ENCODE measurements around the gene PIK3R3.

Gene PIK3R3

DNA sequence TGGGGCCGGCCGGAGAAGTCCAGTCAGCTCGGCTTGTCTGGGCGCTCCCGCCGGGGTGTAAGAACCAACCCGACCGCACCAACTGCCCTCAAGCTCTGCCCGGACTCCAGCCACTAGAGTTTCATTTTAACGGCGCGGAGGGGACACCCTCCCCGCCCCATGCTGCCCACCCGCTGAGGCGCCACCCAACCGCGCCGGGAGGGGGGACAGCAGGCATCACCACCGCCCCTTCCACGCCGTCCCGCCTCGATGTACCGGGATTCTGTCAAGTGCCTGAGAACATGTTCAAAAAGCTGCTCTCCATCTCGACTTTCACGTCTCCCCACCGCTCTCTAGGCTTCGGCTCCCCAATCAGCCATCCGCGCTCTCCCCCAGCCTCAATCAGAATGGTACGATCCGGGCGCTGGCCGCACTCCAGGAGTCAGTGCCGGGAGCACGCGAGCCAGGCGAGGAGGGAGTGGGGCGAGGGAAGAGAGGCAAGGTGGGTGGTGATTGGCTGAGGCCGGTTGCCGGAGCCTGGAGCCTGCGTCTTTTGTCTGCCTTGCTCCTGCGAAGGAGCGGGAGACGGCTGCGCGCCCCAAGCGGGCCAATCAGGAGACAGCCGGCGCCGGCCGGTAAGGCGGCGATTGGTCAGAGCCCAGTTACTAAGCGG is at the start of gene PIK3R3:
TSS of gene PIK3R3 (minus strand) at position 101 of the 652 bp plus-strand sequence. CDS start 677 bp downstream, outside the sequence.
- DNase-seq = peak; percentile 96

DNA sequence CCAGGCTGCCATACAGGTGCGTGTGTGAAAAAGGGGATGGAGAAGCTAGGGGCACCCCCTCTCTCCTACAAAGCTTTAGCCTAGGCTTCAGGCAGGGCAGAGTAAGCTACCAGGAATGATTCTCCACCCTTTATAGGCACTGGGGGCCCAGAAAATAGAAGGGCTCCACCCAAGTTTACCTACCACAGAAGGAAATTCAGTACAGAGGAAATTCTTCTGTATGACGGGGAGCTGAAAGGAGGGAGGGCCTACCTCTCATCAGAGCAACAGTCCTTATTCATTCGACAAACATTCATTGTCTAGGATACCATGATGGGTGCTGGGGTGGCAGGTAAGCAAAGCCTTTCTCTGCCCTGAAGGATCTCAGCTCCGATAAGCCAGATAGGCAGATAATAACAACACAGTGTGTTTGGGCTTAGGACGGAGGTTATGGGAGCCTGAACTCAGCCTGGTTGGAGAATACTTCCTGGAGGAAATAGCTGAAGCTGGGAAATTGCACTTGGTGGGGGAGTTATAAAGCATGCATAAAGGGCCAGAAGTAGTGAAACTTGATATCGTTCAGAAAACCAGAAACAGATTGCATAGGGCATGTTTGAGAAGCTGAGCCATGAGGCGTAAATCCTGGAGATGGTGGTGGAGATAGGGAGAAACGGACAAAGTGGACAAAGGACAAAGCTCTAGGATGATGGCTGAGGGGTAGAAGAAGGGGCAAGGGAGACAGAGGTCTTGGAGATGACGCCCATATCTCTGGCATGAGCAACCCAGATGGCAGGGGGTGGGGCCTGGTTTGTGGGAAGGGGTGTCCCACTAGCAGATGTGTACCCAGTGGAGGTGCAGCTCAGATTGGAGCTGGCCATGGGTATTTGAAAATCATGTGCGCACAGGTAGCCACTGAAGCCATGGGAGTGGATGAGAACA is 49.2 kb upstream of the PIK3R3 start:
- peak; percentile 33 for DNase-seq

DNA sequence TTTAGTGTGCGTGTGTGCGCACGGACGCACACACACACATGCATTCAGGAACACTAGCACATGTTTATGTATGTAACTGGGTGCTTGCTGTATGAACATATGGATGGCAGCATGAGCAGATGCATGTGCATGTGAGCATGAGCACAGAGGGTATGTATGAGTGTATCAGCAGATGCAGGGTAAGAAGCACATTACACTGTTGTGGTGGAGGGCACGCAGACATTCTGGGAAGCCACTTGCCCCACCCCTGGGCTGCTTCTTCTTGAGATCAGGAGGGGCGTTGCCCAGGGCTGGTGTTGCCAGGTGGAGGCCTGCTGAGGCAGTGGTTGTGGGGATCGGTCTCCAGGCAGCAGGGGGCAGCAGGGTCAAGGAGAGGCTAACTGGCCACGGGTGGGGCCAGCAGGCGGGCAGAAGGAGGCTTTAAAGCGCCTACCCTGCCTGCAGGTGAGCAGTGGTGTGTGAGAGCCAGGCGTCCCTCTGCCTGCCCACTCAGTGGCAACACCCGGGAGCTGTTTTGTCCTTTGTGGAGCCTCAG is 47.7 kb upstream of the PIK3R3 start:
- DNase-seq = peak; percentile 74

DNA sequence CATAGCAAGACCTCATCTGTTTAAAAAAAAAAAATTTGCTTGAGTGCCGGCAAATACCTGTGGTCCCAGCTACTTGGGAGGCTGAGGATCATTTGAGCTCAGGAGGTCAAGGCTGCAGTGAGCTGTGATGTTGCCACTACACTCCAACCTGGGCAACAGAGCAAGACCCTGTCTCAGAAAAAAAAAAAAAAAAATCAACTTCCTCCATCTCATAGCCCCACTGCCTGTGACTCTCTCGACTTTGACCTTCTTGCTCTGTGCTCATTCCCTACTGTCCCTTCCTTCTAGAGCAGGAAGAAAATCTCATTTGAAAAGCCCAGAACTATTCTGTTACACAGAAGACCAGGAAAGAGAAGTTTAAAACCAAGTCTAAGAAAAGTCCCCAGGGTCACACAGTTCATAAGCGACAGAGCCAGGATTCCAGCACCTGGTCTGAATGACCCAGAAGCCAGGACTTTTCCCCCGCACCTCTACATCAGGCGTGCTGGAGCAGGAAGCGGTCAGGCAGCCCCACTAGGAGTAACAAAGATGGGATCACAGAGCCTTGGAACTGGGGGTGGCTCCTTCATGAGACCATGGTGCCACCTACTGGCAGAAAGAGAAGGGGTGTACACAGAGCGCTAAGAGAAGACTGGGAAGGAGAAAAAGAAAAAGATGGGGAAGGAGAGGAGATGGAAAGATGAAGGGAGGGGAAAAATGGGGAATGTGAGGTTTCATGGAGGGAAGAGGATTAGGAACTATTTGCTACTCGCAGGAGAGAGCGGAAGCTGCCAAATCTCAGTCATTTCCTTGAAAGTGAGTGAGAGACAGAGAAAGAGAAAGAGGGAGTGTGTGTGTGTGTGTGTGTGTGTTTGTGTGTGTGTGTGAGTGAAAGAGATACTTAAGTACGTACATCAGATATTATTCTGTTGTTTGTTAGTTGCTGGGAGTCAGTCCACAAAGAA is 47.0 kb upstream of the PIK3R3 start:
- DNase-seq = peak; percentile 94

DNA sequence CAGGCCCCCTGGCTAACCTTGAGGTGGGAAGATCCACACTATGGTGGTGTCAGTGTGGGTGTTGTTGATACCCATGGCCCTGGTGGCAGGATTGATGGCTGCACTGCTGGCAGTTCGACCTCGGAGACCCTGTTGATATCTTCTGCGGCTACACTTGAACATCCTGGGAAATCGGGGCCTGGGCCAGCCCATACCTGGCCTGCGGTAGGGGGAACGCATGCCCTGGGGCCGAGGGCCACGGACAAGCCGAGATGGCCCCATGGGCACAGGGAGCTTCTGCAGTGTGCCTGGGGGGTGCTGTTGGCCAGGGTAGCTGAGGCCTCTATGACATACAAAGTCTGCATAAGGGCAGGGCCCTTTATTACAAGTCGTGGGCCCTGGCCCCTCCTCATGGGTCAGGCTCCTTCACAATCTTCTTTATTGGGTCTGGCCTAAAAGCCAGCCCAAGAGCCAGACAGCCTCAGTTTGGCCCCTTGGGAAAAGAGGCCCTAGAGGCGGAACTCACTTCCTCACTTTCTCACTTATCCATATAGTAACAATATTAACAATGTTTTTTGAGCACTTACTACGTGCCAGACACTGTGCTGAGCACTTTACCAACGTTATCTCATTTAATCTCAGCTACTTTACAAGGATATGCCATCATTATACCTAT is 43.9 kb upstream of the PIK3R3 start, which contains the start of gene P3R3URF:
TSS of gene P3R3URF (minus strand) at position 278 of the 655 bp plus-strand sequence. CDS start at position 261, 17 bp downstream.
- DNase-seq = no peak

DNA sequence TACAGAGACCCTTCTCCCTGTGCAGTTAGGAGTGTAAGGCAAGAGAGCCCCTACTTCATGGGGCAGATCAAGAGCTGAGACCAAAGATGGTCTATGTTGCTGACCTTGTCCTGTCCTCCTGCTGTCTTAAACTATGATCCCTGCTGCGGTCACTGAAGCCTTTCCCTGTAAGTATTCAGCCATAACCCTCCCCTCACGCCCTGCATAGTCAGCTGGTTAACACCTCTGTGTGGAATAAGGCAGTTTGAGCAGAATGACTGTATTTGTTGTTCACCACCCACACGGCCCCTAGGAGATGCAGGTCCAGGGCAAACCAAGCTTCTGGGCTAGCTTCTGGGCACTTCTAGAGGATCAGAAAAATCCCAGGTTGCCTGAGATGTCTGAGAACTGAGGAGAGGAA is 42.8 kb upstream of the PIK3R3 start:
- no peak for DNase-seq

DNA sequence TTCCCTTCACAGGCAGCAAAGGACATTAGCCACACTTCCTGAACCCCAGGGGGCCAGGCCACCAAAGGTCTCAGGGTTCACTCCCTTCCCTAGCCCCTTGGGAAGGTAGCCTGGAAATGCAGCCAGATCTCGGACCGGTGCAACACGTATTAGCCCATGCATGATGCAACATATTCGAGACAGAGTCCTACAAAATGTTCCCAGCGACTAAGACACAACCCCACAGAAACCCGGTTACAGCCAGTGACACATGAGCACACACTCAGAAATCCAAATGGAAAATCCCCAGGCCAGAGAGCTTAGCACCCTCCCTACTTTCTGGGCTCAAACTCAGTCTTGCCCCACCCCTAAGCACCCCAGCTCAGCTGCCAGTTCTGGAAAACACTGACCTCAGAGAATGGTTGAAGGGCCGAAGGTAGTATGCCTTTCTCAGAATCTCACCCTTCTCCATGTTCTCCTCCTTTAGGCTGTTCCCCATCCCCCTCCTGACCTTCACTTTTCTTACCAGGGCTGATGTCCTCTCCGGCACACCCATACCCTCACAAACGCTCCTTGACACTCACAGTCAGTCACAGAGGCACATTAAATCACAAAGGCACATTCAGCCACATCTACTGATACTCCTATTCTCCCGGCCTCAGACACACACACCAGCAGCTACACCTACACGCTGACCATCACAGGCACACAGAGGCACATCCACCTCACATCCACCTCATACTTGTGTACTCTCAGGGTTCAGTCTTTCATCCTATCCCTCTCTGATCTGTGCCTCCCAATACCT is 42.2 kb upstream of the PIK3R3 start, which contains the start of gene TSPAN1:
TSS of gene TSPAN1 (plus strand) at position 640 of the 784 bp plus-strand sequence. CDS start 6,021 bp downstream, outside the sequence.
- DNase-seq = no peak

DNA sequence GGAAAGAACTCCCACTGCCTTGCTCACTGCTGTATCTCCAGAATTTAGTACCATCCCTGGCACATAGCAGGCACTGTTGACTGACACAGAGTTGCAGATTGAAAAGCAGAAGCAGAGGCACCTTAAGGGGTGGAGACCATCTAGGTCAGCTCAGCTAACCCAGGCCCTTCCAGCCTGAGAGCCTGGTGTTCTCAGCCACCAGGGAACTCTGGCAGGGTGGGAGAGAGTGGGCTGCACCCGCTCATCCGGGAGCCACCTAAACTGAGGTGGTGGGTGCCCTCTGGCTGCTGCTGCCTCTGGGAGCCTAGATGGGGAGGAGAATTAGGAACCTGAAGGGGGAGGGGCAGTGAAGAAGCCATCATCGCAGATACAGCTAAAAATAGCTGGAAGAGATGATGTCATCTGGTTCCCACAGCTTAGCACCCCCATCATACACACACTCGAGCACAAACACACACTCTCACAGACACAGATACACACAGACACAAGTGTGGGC is 41.0 kb upstream of the PIK3R3 start:
- DNase-seq = peak; percentile 58

DNA sequence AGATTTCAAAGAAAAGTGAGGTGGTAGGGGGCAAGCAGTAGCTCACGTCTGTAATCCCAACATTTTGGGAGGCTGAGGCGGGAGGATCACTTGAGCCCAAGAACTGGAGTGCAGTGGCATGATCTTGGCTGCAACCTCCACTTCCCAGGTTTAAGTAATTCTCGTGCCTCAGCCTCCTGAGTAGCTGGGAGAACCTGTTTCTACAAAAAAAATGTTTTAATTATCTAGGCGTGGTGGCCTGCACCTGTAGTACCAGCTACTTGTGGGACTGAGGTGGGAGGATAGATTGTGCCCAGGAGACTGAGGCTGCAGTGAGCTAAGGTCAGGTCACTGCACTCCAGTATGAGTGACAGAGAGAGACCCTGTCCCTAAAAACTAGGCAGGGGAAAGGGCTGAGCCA is 39.9 kb upstream of the PIK3R3 start:
- no peak for DNase-seq

DNA sequence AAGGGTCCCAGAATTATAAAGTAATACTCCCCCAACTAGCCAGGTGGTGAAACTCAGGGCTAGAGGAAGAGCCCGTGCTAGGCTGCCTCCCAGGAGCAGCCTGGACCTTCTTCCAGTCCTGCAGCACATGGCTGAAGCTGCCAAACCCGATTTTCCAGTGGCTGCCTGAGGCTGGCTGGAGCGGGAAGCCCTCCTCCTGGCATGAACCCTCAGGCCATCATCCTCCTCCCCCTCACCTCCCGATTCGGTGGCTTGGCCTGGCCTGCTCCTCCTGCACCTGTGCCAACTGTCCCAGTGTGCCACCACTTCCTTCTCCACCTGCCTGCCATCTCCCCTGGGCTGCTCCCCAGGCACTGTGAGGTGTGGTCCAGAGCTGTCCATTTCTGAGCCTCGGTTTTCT is 39.4 kb upstream of the PIK3R3 start:
- DNase-seq = peak; percentile 88

DNA sequence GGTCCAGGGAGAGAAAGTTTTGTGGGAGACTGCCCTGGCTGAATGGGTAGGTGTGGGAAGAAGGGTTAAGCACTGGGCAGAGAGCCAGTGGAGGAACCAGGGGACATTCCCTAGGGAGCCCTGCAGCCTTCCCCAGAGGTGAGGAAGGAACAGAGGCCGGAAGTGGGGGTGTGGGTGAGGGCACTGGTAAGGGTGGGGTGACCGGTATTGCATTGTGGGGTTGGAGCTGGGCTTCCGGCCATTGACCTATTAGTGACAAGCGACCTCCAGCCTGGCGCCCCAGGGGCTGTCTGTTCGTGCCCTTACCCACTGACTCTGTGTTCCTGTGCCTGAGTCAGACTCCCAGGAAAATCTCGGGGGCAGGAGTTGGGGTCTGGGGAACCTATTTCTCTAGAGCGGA is 38.9 kb upstream of the PIK3R3 start:
- DNase-seq = no peak

DNA sequence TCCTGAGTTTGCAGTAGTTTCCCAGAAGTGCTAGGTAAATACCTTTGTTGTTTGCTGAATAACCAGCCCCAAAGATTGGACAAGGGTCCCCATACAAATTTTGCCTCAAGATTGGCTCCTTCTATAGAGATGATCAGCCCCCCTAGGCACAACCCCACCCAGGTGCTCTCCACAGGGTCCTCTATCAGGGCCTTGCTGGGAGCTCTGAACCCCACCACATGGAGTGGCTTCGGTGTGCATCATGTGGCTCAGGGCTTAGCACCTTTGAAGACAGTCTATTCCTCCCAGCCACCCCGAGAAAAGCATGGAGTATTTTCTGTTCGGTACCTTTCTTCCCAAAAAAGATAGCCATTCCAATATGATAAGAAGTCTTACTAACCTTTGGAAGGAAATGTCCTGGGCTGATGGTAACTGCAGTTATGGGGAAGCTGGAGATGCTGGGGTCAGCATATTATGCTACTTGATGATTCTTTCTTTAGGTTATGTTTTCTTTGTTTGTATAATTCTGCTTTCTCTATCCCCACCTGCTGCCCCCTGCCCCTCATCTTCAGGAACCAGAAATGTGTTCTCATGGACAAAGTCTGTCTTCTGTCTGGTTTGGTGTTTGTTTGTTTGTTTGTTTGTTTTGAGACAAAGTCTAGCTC is 37.5 kb upstream of the PIK3R3 start:
- no peak for DNase-seq

DNA sequence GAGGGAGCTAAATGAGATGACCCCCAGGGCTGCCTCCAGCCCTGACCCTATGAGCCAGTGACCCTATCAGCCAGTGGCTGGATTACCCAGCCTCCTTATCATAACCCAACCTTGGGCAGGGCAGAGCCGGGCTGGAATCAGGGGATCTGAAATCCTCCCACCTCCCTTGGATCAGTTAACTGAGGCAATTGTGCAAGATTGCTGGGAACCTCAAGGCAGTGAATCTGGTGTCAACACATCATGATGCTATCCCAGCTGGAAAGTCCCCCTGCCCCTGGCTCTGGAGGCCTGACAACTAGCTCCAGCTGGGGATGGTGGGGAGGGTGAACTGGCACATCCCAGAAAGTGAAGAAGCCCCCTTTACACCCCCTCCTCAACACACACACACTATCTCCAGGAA is 36.0 kb upstream of the PIK3R3 start:
- DNase-seq = no peak

DNA sequence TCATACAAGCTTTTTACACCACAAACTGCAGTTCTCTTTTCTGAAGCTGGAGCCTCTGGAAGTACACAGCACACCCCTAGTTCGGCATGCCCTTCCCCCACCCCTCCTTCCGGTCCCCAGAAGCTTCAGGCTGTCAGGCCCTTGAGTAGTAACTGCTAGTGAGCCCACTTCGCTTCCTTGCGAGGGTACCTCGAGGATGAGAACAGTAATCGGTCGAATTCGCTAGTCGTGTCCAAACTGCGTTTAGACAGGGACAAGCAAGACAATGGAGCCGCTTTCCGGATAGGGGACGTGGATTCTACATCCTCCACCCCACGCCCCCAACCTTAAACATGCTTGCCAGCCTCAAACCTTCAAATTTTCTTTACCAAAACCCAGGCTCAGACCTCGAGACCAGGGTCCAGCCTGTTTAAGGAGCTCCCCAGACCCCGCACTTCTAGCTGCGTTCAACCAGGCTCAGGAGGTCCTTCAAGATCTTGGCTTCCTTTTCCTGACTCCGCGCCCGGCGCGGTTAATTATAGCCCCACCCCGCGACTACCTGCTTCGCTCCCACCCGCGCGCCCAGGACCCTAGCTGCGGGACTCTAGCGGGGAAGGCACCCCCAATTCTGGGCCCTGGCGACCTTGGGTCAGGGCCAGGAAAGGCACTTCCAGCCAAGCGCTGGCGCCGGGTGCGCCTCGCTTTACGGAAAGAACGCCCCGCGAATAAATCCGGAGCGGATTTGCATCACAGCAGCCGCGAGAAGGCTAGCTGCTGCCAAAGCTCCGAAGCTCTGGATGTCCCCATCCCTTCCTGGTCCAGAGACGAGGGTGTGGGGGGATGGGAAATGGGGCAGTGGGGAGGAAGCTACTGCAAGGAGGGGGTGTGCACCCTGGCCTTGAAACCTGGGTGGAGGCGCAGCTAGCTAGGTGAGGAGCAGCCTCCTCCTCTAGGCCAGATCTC is 34.4 kb upstream of the PIK3R3 start:
- DNase-seq = no peak

DNA sequence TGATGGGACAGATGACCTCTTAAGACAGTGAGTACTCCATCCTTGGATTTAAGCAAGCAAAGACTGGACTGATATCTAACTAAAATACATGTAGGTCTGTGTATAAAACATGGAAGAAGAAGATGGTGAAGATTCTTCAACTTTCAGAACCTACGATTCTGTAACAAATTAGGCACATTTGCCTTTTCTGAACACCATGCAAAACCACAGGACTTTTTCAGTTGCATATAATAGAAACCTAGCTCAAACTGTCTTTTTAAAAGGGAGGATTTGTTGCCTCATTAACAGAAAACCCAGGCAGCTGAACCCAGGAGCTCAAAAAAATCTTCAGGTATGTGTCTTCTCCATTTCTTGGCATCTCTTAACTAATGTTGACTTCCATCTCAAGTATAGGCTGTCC is 27.8 kb upstream of the PIK3R3 start:
- no peak for DNase-seq

DNA sequence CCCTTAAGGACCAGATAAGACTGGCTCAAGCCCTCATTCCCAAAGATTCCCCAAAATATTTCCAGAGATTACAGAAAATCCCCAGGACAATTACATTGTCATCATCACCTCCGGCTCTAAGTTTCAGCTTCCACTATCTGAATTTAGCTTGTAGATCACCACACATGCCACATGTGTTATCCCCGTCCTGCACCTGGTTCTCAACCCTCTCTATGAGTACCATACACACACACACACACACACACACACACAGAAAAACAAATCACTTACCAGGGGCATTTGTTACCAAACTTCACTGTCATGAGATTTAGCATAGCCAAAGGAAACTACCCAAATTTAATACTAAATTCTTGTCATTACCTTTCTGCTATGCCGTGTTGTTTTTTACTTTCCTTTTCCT is 27.1 kb upstream of the PIK3R3 start:
- no peak for DNase-seq

DNA sequence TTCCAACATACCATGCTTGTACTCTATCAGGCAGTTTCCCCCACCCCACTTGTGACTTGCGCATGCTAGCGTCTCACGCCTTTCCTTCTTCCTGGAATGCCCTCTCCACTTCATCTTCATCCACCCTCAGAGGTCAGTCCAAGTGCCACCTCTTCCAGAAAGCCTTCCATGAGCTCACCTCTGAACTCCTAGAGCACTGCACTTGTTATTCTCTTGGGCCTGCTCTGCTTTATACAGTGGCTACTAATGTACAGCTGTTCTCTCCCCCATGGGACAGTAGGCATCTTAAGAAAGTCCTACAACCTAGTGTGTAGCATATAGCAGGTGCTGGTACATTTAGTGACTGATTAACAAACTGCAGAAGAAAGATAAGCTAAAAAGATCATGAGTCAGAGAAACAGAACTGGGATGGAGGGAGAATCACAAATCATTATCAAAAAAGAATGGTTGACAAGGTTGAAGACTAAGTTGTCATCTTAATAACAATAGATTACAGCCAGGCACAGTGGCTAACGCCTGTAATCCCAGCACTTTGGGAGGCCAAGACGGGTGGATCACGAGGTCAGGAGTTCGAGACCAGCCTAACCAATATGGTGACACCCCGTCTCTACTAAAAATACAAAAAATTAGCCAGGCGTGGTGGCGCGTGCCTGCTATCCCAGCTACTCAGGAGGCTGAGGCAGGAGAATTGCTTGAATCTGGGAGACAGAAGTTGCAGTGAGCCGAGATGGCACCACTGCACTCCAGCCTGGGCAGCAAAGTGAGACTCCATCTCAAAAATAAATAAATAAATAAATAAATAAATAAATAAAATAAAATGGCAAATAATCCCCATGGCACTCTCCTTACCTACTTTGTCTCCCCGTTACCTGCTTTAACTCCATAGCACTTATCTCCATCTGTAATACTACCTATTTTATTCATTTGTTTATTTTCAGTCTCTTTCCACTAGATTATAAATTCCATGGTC is 26.2 kb upstream of the PIK3R3 start:
- no peak for DNase-seq

DNA sequence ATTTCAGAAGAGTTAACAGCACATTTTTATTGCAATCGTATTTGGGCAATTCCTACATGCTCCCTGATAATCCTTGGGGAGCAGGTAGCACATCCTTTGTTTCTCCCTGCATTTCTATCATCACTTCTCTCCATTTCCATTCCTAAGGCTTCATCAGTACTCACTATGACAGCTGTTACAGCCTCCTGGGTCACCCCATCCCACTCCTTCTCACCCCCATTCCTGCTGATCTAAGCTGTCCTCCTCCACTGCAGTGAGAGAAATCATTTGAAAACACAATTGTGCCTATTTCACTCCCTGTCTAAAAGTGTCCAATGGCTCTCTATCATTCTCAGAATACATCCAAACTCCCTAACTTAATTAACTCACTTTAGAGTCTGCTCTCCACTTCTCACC is 25.5 kb upstream of the PIK3R3 start:
- no peak for DNase-seq
